ENCODE measurements around the gene DPP9.

Gene DPP9

DNA sequence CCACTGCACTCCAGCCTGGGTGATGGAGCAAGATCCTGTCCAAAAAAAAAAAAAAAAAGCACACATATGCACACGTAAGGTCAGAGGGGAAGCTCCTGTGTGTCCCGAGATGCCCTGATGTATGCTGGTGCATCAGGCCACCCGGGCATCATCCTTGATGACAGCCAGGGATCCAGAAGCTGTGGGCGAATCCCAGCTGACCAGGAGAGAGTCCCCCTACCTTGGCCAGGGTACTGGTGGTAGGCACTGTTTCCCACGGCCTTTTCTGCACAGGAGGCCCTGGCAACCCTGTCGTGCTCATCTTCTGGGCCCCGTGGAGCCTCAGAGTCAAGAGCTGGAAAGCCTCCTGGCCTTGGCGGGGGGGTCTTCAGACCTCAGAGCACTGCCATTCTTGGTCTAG is 67.5 kb downstream of the DPP9 start:
- DNase-seq (ENCODE audit: low read depth) = no peak

GRCh38 chr19:4654437-4655361 is 68.9 kb downstream of the DPP9 start:
- no peak for DNase-seq (ENCODE audit: low read depth)

GRCh38 chr19:4653793-4654436 is 69.7 kb downstream of the DPP9 start:
- DNase-seq (ENCODE audit: low read depth) = no peak

DNA sequence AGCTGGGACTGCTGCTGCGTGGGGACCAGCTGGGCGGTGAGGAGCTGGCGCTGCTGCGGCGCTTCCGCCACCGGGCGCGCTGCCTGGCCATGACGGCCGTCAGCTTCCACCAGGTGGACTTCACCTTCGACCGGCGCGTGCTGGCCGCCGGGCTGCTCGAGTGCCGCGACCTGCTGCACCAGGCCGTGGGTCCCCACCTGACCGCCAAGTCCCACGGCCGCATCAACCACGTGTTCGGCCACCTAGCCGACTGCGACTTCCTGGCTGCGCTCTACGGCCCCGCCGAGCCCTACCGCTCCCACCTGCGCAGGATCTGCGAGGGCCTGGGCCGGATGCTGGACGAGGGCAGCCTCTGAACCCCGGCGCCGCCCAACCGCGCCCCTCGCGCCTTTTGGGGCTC is 71.6 kb downstream of the DPP9 start:
- no peak for DNase-seq (ENCODE audit: low read depth)

GRCh38 chr19:4650159-4650558 is 73.5 kb downstream of the DPP9 start:
- no peak for DNase-seq (ENCODE audit: low read depth)

DNA sequence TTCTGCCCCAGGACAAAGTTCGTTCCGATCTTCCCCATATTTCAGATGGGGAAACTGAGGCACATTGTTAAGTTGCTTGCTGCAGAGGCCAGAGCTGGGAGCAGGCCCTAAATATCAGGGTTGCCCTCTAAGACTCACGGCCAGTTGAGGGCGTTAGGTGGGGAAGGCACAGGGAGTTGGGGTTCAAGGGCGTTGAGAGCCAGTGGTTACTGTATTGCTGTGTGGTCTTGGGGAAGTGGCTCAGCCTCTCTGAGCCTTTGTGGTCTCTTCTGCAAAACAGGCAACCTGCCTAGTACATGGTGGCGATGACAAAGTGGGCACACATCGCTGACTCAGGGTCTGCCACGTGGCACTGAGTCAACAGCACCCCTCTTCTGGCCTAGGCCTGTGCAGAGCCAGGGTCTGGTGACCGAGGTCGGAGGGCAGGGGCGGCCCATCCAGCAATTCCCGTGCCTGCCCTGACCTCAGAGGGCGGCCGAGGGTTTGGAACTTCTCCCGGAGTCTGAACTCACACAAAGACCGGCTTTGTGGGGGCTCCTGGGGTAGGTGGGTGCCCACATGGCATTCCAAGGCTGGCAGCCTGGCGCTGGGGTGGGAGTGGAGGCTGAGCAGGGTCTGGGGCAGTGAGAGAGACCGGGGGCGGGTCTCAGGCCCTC is 74.1 kb downstream of the DPP9 start:
- no peak for DNase-seq (ENCODE audit: low read depth)

DNA sequence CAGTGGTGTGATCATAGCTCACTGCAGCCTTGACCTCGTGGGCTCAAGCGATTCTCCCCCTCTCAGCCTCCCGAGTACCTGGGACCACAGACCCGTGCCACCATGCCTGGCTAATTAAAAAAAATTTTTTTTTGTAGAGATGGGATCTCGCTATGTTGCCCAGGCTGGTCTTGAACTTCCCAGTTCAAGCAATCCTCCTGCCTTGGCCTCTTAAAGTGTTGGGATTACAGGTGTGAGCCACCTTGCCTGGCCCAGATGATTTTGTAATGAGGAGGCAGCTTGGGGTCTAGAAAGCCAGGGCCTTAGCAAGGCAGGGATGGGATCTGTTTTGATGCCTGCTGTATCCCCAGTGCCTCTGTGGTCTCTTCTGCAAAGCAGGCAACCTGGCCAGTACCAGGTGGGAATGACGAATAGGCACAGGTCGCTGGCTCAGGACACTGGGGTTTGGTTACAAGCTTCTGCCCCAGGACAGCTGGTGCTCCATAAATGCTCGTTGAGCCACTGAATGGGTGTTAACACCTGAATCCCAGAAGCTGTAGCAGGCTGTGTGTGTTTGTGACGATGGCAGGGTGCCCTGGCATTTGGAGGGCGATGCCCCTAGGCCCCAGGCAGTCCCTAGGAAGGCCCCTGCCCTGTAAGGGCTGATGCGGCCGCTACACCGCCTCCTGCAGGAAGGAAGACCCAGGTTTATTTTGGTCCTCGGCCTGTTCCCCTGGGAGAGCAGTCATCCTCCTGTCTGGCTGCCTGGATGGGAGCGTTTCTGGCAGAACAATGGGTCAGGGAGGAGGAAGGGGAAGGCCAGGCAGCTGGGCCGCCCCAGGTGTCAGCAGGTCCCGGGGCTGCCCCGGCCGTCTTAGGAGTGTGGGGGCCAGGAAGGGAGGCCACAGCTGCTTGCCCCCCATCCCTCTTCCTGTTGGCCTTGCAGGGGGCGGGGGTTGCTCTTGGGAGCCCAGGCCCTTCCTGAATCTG is 75.7 kb downstream of the DPP9 start:
- DNase-seq (ENCODE audit: low read depth) = no peak

- DNase-seq (ENCODE audit: low read depth) = no peak
These were observed 77.9 kb downstream of the DPP9 start for GRCh38 chr19:4645718-4646117.

GRCh38 chr19:4642625-4643024 is 81.0 kb downstream of the DPP9 start:
- no peak for DNase-seq (ENCODE audit: low read depth)

GRCh38 chr19:4641132-4641531 is 82.5 kb downstream of the DPP9 start:
- no peak for DNase-seq (ENCODE audit: low read depth)

GRCh38 chr19:4640247-4641000 is 83.2 kb downstream of the DPP9 start:
- no peak for DNase-seq (ENCODE audit: low read depth)

- DNase-seq (ENCODE audit: low read depth) = no peak
These were observed 84.0 kb downstream of the DPP9 start for GRCh38 chr19:4639531-4640246.

DNA sequence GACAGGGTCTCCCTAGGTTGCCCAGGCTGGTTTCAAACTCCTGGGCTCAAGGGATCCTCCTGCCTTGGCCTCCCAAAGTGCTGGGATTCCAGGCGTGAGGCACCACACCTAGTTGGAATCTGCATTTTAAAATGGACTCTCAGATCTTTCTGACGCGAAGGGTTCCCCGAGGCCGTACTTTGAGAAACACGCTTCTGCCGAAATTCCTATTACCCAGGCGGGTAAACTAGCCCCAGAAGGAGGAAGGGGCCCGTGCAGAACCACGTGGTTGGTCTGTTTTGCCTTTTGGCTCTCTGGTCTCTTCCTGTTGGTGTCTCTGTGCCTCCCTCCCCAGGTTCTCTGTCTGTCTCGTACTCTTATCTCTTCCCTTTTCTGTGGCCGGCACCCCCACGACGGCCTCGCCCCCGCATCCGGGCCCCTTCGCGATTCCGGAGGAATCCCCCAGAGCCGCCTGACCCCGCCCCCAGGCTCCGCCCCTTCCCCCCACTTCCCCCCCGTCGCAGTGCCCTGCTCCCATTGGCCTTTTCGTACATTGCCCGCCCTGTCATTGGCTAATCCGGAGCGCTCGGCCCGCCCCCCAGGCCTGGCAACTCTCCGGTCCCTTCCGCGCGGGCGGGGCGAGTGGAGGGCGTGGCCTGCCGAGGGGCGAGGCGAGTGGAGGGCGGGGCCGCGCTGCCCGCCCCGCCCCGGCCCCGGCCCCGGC is 84.7 kb downstream of the DPP9 start, which contains the start of gene TNFAIP8L1:
Gene TNFAIP8L1, plus strand, starts transcription at position 689 of the 703 bp plus-strand sequence. CDS start 12,354 bp downstream, outside the sequence.
- DNase-seq (ENCODE audit: low read depth) = peak; percentile 97

DNA sequence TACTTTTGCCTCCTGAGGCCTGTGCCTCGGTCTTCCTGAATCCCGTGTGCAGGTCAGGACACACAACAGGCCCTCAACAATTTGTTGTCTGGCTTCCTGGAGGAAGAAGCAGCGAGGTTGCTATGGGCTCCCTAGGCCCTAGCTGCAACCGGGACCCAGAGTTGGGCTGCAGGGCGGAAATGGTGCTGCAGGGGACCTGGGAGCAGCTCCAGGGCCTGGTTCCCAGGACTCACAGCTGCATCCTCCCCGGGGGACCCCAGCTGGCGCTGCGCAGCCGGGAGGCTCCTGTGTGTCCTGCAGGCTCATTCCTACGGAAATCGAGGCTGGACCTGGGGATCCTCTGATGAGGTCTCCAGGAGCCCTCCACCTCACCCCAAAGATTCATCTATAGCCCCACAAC is 85.3 kb downstream of the DPP9 start:
- DNase-seq (ENCODE audit: low read depth) = no peak

DNA sequence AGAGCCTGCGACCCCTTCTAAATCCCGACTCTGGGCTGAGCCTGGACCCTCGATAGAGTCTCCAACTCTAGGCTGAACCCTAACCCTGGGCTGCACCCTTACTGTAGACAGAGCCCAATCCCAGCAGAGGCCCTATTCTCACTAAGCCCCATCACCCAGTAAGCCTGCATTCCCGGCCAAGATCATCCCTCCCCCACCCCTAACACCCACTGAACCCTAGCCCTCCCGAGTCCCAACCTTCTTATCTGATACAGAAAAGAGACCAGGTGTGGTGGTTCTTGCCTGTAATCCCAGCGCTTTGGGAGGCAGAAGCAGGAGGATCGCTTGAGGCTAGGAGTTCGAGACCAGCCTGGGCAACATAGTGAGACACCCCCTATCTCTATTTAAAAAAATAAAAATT is 86.9 kb downstream of the DPP9 start:
- no peak for DNase-seq (ENCODE audit: low read depth)

- peak; percentile 55 for DNase-seq (ENCODE audit: low read depth)
These were observed 87.4 kb downstream of the DPP9 start for GRCh38 chr19:4636151-4636717.

- DNase-seq (ENCODE audit: low read depth) = no peak
These were observed 87.9 kb downstream of the DPP9 start for GRCh38 chr19:4635754-4636116.

GRCh38 chr19:4633140-4633967 is 90.3 kb downstream of the DPP9 start:
- no peak for DNase-seq (ENCODE audit: low read depth)

Data from stimulated activated CD8-positive, alpha-beta memory T cell treated with anti-CD3 and anti-CD28 coated beads, Interleukin-12 subunit alpha, Interleukin-12 subunit beta, amount 100 ng/mL, for 4 hours (primary cell).